GM06990 (cell line): Measurements from ENCODE around the gene ALOX12B.

Source experiments
- DNase-seq: peaks from one replicate; pipeline ENCODE4 v3.0.0-alpha.2; 2011; ENCODE audit not compliant: insufficient read length; ENCODE audit errors: extremely low read depth
- H3K27me3 ChIP-seq: replicated peaks from 2 replicates; pipeline ENCODE4 v1.6.0; 2011; ENCODE audit warnings: low read length; ENCODE audit not compliant: control insufficient read depth, insufficient read depth
- H3K36me3 ChIP-seq: 2 replicates; pipeline ENCODE4 v1.5.1; 2011; ENCODE audit warnings: low read length; ENCODE audit not compliant: control insufficient read depth, insufficient read depth
- H3K4me3 ChIP-seq: replicated peaks from 2 replicates; pipeline ENCODE4 v1.5.1; 2011; ENCODE audit warnings: low read depth, mild to moderate bottlenecking, control low read depth, low read length
- CTCF ChIP-seq: IDR thresholded peaks from 2 replicates; pipeline ENCODE4 v1.5.1; 2011; ENCODE audit warnings: low read length, control low read depth, mild to moderate bottlenecking, inconsistent platforms; ENCODE audit not compliant: insufficient read depth, poor library complexity, severe bottlenecking

The ALOX12B gene

GRCh38 chr17:8044819-8045810 is 42.4 kb downstream of the ALOX12B start:
- Histone ChIP-seq H3K4me3 (no peak overlapping the region), H3K36me3 (no peaks in the 10 kb centered on the region), H3K27me3 (peaks cover 4% of the 10 kb centered on the region)
- TF ChIP-seq CTCF: no peak
- DNase-seq: no peak

DNA sequence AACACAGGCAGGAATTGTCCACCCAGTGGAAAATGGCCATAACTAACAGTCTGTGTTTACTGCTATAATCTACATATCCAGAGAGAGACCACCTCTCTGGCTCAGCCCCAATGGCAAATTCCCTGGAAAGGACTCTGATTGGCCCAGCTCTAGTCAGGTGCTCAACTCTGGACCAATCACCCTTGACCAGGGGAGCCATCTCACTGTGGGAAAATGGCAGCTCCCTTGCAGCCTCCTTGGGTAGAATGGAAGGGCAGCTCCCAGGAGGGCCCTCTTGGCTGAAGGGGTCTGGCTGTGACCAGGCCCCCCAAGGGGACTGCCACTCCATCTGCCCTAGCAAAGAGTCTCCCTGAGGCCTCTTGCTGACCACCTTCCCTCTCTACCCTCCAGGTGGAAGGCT is 45.5 kb downstream of the ALOX12B start:
- no peak for DNase-seq
- Histone ChIP-seq H3K36me3 (no peaks in the 10 kb centered on the region), H3K27me3 (peaks cover 4% of the 10 kb centered on the region), H3K4me3 (no peak overlapping the region)
- no peak for TF ChIP-seq CTCF

- peak; percentile 64 for TF ChIP-seq CTCF
- DNase-seq: no peak
Measured at GRCh38 chr17:8041249-8041928, 46.1 kb downstream of the ALOX12B start.

GRCh38 chr17:8039611-8040168 is 47.8 kb downstream of the ALOX12B start:
- Histone ChIP-seq H3K4me3 (no peak overlapping the region), H3K27me3 (no peaks in the 10 kb centered on the region; the same call in 1 of the 2 replicates)
- DNase-seq: no peak

More at GRCh38 chr17:8041249-8041928, 46.1 kb downstream of the ALOX12B start:
- Histone ChIP-seq H3K36me3 (no peaks in the 10 kb centered on the region), H3K27me3 (peaks cover 4% of the 10 kb centered on the region), H3K4me3 (no peak overlapping the region)

More at GRCh38 chr17:8039611-8040168, 47.8 kb downstream of the ALOX12B start:
- TF ChIP-seq CTCF: no peak
- no peaks in the 10 kb centered on the region for H3K36me3 ChIP-seq
